GM10847 (cell line): ENCODE measurements around the gene SUOX.

ENCODE experiments used
- POLR2A ChIP-seq: IDR thresholded peaks from 2 replicates; pipeline ENCODE4 v1.6.1; 2011; ENCODE audit not compliant: insufficient read length; ENCODE audit errors: extremely low read depth

Gene SUOX

DNA sequence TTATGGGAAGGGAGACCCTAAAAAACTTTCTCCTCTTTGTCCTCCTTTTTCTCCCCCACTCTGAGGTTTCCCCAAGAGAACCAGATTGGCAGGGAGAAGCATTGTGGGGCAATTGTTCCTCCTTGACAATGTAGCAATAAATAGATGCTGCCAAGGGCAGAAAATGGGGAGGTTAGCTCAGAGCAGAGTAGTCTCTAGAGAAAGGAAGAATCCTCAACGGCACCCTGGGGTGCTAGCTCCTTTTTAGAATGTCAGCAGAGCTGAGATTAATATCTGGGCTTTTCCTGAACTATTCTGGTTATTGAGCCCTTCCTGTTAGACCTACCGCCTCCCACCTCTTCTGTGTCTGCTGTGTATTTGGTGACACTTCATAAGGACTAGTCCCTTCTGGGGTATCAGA lies 40.1 kb downstream of the SUOX start:
- TF ChIP-seq POLR2A, result no peak

DNA sequence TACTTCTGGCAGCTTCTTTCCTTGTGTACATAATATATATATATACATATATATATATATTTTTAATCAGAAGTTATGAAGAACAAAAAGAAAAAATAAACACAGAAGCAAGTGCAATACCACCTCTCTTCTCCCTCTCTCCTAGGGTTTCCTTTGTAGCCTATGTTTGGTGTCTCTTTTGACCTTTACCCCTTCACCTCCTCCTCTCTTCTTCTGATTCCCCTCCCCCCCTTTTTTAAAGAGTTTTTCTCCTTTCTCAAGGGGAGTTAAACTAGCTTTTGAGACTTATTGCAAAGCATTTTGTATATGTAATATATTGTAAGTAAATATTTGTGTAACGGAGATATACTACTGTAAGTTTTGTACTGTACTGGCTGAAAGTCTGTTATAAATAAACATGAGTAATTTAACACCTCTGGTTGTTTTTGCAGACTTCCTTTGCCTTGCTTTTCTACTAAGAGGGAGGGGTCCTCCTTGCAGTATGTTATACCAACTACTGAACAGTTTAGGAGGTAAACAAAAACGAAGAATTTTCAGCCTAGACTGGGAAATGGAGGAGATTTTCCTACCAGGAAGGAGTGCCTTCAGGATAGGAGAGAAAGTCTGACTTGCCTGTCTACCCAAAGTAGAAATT lies 41.1 kb downstream of the SUOX start:
- no peak for TF ChIP-seq POLR2A

DNA sequence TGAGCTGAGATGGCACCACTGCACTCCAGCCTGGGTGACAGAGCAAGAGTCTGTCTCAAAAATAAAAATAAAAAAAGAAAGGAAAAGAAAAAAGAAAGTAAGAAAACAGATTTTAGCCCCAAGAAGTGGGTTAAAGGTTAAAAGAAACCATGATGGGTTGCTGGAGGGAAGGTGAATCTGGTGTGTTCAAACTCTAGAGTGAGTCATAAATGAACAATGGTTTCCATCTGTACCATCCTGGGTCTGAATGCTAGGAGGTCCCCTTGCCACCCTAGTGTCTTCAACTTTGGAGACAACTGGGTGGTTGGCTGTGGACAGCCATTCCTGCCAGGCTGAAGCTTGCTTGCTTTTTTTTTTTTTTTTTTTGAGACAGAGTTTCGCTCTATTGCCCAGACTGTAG lies 43.1 kb downstream of the SUOX start:
- TF ChIP-seq POLR2A, result no peak

DNA sequence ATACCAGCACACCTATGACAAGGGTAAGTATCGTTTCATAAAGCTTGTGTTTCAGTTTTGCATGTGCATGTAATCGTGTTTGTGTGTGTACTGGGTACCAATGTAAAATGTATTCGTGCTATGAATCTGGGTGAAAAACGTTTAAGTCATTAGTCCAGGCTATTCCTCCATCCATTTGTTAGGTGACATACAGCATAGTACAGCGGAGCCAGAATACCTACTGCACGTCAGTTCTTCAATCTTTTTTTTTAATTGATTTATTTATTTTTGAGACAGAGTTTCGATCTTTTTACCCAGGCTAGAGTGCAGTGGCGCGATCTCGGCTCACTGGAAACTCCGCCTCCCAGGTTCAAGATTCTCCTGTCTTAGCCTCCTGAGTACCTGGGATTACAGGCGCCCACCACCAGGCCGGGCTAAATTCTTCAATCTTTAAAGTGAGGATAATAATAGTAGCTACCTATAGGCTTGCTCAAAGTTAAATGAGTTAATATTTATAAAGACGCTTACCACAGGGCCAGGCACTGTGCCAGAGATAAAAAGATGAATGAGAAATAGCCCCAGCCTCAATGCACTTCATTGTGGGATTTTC lies 44.0 kb downstream of the SUOX start:
- no peak for TF ChIP-seq POLR2A

DNA sequence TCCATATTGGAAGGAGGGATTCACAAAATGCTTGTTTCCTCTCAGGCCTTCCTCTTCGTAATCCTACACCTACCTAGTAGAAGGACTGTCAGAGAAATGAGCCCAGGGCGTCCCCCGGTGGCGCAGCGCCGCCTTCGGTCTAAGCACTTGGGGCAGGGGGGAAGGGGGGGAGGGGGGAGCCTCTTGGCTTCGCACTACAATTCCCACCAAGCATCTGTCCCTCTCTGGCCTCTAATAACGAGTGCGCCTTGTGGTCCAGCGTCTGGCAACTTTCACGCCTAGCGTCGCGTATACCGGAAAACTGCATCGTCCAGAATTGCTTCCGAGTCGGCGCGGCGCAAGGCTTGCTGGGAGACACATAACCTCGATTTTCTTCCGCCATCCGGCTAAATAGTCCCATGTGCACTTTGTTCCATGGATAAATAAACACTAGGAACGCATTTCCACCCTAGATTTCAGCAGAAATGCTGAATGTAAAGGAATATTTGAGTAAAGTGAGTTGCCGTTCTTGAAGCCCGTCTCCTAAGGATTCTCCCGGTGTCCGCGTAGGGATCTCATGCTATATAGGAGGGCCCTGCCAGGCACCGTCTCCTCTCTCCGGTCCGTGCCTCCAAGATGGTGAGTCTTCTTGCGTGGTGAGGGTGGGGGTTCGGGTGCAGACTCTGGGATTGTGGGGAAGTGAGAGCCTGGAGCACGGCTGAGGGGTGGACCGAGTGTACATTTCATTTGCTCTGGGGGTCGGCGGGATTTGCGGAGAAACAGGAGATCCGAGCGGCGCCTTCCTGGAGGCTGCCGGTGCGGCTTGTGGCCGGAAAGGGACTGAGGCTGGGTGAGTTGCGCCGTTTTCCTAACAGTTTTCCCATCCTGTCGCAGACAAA lies 44.7 kb downstream of the SUOX start, which contains the start of gene RPS26:
Gene RPS26 (plus strand): TSS at position 367 of the 878 bp plus-strand sequence. CDS start 249 bp downstream, at position 616.
- peak; percentile 99 for TF ChIP-seq POLR2A

DNA sequence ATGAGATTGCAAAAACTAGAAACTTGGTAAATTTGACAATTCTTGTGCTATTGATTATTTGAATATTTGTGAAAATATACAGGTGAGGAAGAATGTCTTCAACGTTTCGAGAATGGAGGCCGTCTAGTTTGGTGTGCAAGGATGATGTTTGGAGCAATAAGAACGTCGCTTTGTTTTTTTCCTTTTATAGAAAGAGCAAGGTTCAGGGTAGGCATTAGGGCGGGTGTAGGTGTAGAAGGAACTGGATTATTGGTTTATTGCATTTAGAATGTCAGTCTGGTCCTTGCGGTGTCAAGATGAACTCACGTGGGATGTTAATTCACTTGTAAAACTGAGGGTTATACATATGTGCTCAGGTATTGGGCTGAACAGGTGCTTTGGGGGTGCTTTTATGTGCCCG lies 45.8 kb downstream of the SUOX start:
- no peak for TF ChIP-seq POLR2A

DNA sequence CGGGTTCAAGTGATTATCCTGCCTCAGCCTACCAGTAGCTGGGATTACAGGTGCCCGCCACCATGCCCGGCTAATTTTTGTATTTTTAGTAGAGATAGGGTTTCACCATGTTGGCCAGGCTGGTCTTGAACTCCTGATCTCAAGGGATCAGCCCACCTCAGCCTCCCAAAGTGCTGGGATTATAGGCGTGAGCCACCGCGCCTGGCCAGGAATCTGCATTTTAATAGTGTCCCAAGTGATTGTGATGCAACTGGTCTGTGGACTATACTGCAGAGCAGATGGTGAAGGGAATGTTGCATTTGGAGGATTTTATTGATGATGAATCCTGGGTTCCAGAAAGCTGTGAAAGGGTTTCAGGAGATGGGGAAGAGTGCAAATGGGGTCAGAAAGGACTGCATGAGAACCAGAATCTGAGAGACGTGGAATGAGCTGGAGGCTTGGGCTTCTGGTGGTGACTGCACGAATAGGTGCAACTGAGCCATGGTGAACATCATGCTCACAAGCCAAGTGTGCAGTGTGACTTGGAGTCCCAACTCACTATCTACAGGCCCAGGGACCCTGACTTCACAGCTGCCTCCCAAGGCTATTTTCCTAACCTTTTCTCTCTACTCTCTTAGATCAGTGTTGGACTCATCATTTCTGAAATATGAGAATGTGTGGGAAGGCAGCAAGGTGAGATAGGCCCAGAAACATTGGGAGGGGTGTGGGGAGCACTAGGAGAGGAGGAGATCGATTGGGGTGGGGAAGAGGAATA lies 49.1 kb downstream of the SUOX start:
- no peak for TF ChIP-seq POLR2A

DNA sequence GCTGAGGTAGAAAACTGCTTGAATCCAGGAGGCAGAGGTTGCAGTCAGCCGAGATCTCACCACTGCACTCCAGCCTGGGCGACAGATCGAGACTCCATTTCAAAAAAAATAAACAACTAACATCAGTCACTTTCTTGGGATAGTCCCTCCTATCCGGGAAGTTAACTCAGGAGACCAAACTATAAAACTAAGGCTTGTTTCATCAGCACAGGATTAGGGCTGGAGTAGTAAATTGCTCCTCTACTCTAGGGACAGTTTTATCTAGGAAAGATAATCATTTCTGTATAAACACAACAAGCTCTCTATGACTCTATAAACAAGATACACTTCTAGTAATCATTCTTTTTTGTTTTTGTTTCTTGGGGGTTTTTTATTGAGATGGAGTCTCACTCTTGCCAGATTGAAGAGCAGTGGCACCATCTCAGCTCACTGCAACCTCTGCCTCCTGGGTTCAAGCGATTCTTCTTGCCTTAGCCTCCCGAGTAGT lies 56.4 kb downstream of the SUOX start:
- no peak for TF ChIP-seq POLR2A
